ENCODE results near the gene C6orf136. TPM values are rescaled to one million over a fixed set of nuclear protein-coding genes. Genes with fewer than 3 reads are reported as not detected.

C6orf136 gene
- total RNA-seq, 1 donor from 2014 or later: 20.1 TPM

Other genes starting within 250 kb of the C6orf136 start
- gene HLA-E, start 157.6 kb upstream of the C6orf136 start, total RNA-seq: 483 and 485 TPM in 2 replicates
- gene GNL1, start 90.6 kb upstream of the C6orf136 start, total RNA-seq: 55.7 and 56.1 TPM in 2 replicates
- 23.3 and 24.6 TPM in 2 replicates for gene PRR3, start 89.8 kb upstream of the C6orf136 start, total RNA-seq
- 80.3 and 85.2 TPM in 2 replicates for gene ABCF1, start 75.7 kb upstream of the C6orf136 start, total RNA-seq
- 100 and 106 TPM in 2 replicates for gene PPP1R10, start 29.9 kb upstream of the C6orf136 start, total RNA-seq
- 40.2 and 43.2 TPM in 2 replicates for gene MRPS18B, start 29.3 kb upstream of the C6orf136 start, total RNA-seq
- gene ATAT1, start 20.3 kb upstream of the C6orf136 start, total RNA-seq: 9.0 and 9.6 TPM in 2 replicates
- gene DHX16, start 25.9 kb downstream of the C6orf136 start, total RNA-seq: 44.4 and 47.6 TPM in 2 replicates
- 247 TPM in 2 replicates for gene PPP1R18, start 39.5 kb downstream of the C6orf136 start, total RNA-seq
- 33.5 and 35.1 TPM in 2 replicates for gene NRM, start 43.9 kb downstream of the C6orf136 start, total RNA-seq
- 72.7 and 79.0 TPM in 2 replicates for gene MDC1, start 70.1 kb downstream of the C6orf136 start, total RNA-seq
- 1,315 and 1,323 TPM in 2 replicates for gene TUBB, start 73.2 kb downstream of the C6orf136 start, total RNA-seq
- 126 and 132 TPM in 2 replicates for gene FLOT1, start 95.6 kb downstream of the C6orf136 start, total RNA-seq
- 20.9 and 21.6 TPM in 2 replicates for gene IER3, start 97.4 kb downstream of the C6orf136 start, total RNA-seq
- 6.6 and 8.7 TPM in 2 replicates for gene DDR1, start 237.4 kb downstream of the C6orf136 start, total RNA-seq